PC-3 (cell line): Measurements from ENCODE around the gene FSTL5. TPM values are rescaled to one million over a fixed set of nuclear protein-coding genes. Genes with fewer than 3 reads are reported as not detected.

ENCODE experiments used
- ATAC-seq: fragments of 200-7000 bp; cut with Tn5 transposase; 2 replicates; pipeline ENCODE4 v1.9.1; 2020; ENCODE audit warnings: mild to moderate bottlenecking, moderate library complexity
- BruUV-seq: library from RNA; stranded (reverse); fragments of 400-500 nt; replicated peaks from 2 replicates; lab custom pipeline; 2021; lab: Mats Ljungman, UMichigan
- CTCF ChIA-PET: fragments of 300-600 bp; sonication (Branson Sonifier 250); formaldehyde crosslinking; loops from one replicate; lab custom pipeline; 2022; ENCODE audit warnings: antibody characterized with exemption; lab: Charles Lee
- POLR2A ChIA-PET: fragments of 300-600 bp; sonication (Branson Sonifier 250); formaldehyde crosslinking; loops from one replicate; lab custom pipeline; 2022; ENCODE audit warnings: antibody characterized with exemption; ENCODE audit not compliant: unreplicated experiment; lab: Charles Lee
- DNase-seq: peaks from one replicate; pipeline ENCODE4 v3.0.0-alpha.2; 2015
- H2AFZ ChIP-seq: fragments of 300-600 bp; sonication (generic); 2 replicates; pipeline ENCODE4 v1.6.0; 2016; ENCODE audit warnings: antibody characterized with exemption, low read length
- H3F3A ChIP-seq: fragments of 300-600 bp; sonication (generic); one replicate; pipeline ENCODE4 v1.6.0; 2017; ENCODE audit warnings: antibody characterized with exemption, low read length, control low read depth, mild to moderate bottlenecking; ENCODE audit not compliant: unreplicated experiment
- H3K27ac ChIP-seq: fragments of 300-600 bp; sonication (generic); 2 replicates; pipeline ENCODE4 v1.5.1; 2016; ENCODE audit warnings: mild to moderate bottlenecking, low read length
- H3K27me3 ChIP-seq: fragments of 300-600 bp; sonication (generic); 2 replicates; pipeline ENCODE4 v1.6.1; 2016; ENCODE audit warnings: low read length, mixed read lengths
- H3K36me3 ChIP-seq: fragments of 300-600 bp; sonication (generic); 2 replicates; pipeline ENCODE4 v1.6.1; 2016; ENCODE audit warnings: low read depth, mixed run types, low read length, mixed read lengths
- H3K4me1 ChIP-seq: fragments of 300-600 bp; sonication (generic); 2 replicates; pipeline ENCODE4 v1.5.1; 2016; ENCODE audit warnings: low read length; ENCODE audit not compliant: insufficient read depth
- H3K4me2 ChIP-seq: fragments of 300-600 bp; sonication (generic); 2 replicates; pipeline ENCODE4 v1.6.0; 2016; ENCODE audit warnings: low read length
- H3K4me3 ChIP-seq: fragments of 300-600 bp; sonication (generic); 2 replicates; pipeline ENCODE4 v1.5.1; 2016; ENCODE audit warnings: mild to moderate bottlenecking, low read length, mixed read lengths
- H3K79me2 ChIP-seq: fragments of 300-600 bp; sonication (generic); 2 replicates; pipeline ENCODE4 v1.6.1; 2017; ENCODE audit warnings: low read length, mixed read lengths
- H3K9ac ChIP-seq: fragments of 300-600 bp; sonication (generic); 2 replicates; pipeline ENCODE4 v1.6.0; 2016; ENCODE audit warnings: mild to moderate bottlenecking, low read length
- H3K9me2 ChIP-seq: fragments of 300-600 bp; sonication (generic); replicated peaks from 2 replicates; pipeline ENCODE4 v1.6.1; 2016; ENCODE audit warnings: mixed run types, low read length, mixed read lengths
- H3K9me3 ChIP-seq: fragments of 300-600 bp; sonication (generic); 2 replicates; pipeline ENCODE4 v1.6.1; 2016; ENCODE audit warnings: low read length, mixed read lengths
- H4K20me1 ChIP-seq: fragments of 300-600 bp; sonication (generic); 2 replicates; pipeline ENCODE4 v1.6.1; 2016; ENCODE audit warnings: low read length, mixed read lengths
- EZH2 ChIP-seq: fragments of 300-600 bp; sonication (generic); IDR thresholded peaks from one replicate; pipeline ENCODE4 v1.6.1; 2017; ENCODE audit warnings: antibody characterized with exemption, mild to moderate bottlenecking, low read length; ENCODE audit not compliant: unreplicated experiment
- EZH2phosphoT487 ChIP-seq: fragments of 300-600 bp; sonication (generic); IDR thresholded peaks from 2 replicates; pipeline ENCODE4 v1.6.1; 2018; ENCODE audit warnings: mild to moderate bottlenecking, antibody characterized with exemption, low read length, borderline replicate concordance
- intact Hi-C: fragments of 100-400 bp; cut with micrococcal nuclease; formaldehyde crosslinking; loops from 2 replicates; pipeline ENCODE4 v1.9.0; 2023
- total RNA-seq: library from RNA; depleted of rRNA; stranded (reverse); fragments of >200 nt; gene quantifications from 2 replicates; pipeline ENCODE4 v1.2.3, GENCODE V29; 2014
- TF ChIP-seq, protein P1 (sequence below): fragments of 300-600 bp; sonication (generic); conservative IDR thresholded peaks from 2 replicates; pipeline ENCODE4 v1.5.1; 2017; ENCODE audit warnings: antibody characterized with exemption, low read depth, mild to moderate bottlenecking, low read length

FSTL5 gene
- total RNA-seq, 1 experiment from 2014 or later, result not detected

DNA sequence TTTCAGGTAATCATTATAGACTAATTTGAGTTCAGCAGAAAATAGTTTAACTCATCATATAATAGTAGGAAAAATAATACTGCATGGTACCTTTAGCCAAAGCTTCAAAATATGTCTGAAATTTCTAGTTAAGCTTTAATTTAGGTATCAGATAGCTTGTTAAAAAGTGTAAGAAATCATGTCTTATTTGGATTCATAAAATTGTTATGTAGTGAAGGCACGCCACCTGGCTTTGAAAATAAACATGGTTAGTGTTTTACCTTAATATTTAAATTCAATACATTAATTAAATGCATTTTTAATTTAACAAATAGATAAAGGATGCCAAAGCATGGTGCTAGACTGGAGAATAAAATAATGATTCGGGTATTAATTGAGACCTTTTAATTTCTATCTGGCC, 211.4 kb downstream of the FSTL5 start:
- H3K79me2 ChIP-seq, result no peaks in the 10 kb centered on the region
- DNase-seq, result peak; percentile 40
- no peaks in the 10 kb centered on the region for H3K36me3 ChIP-seq
- H3K4me3 ChIP-seq, result no peak overlapping the region
- H3K9me3 ChIP-seq, result no peaks in the 10 kb centered on the region
- no peaks in the 10 kb centered on the region for H3K27me3 ChIP-seq
- no peak overlapping the region for H3K9ac ChIP-seq
- POLR2A ChIA-PET, result no interaction called here
- no peaks in the 10 kb centered on the region for H4K20me1 ChIP-seq
- H2AFZ ChIP-seq, result no peak overlapping the region
- H3F3A ChIP-seq, result no peaks in the 10 kb centered on the region
- TF ChIP-seq EZH2 (no peak), EZH2phosphoT487 (no peak)
- TF ChIP-seq, protein P1, sequence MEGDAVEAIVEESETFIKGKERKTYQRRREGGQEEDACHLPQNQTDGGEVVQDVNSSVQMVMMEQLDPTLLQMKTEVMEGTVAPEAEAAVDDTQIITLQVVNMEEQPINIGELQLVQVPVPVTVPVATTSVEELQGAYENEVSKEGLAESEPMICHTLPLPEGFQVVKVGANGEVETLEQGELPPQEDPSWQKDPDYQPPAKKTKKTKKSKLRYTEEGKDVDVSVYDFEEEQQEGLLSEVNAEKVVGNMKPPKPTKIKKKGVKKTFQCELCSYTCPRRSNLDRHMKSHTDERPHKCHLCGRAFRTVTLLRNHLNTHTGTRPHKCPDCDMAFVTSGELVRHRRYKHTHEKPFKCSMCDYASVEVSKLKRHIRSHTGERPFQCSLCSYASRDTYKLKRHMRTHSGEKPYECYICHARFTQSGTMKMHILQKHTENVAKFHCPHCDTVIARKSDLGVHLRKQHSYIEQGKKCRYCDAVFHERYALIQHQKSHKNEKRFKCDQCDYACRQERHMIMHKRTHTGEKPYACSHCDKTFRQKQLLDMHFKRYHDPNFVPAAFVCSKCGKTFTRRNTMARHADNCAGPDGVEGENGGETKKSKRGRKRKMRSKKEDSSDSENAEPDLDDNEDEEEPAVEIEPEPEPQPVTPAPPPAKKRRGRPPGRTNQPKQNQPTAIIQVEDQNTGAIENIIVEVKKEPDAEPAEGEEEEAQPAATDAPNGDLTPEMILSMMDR, result peak; percentile 55
- no peak for ATAC-seq
- H3K27ac ChIP-seq, result no peak overlapping the region
- no TSS peak for BruUV-seq
- no peak overlapping the region for H3K4me2 ChIP-seq
- H3K9me2 ChIP-seq, result no peaks in the 10 kb centered on the region
- intact Hi-C loops, result loop anchor here (1.0 to 10.0 kb wide), 4 partner anchors 386 to 698 kb away; no protein-coding TSS in a partner anchor
- CTCF ChIA-PET, result interaction anchor here (0.6 kb wide), 1 partner anchor 502 kb away, joined by 3 read pairs; no protein-coding TSS in a partner anchor
- H3K4me1 ChIP-seq, result no peaks in the 10 kb centered on the region

DNA sequence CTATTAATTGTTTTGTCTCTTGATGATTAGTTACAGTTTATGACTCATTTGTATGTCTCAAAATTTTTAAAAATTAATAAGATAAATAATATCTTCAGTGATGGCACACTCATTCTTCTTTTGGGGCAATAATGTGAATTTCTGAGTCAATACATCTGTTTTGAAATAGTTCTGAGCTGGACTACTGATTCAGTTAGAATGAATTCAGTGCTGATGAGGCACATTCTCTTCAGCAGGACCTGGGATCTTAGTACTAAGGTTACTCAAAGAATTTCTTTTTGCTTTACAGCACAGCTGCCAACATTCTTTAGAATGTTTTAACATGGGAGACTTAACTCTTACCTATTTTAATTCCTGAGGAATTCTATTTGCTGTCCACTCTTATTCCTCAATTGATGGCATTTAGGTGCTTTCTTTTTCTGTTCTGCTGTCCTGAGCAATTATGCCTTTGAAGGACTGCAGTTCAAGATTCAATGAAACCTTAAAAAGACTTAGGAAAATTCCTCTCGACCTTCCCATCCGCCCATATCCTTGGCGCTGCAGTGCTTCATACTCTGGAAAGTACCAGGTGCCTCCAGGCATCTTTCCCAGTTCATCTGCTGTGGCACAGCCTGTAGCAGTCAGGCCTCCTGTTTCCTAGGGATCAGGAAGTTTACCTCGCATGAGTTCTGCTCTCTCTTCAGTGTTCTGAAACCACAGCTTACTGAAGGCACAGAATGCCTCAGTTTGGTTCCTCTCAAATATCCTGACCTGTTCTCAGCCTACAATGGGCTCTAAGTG, 213.7 kb downstream of the FSTL5 start:
- BruUV-seq, result no TSS peak

More for the DNA sequence above, 213.7 kb downstream of the FSTL5 start:
- DNase-seq (no peak), ATAC-seq (no peak)
- no peaks in the 10 kb centered on the region for H3K79me2 ChIP-seq
- no peak overlapping the region for H2AFZ ChIP-seq
- POLR2A ChIA-PET, result no interaction called here
- H3K36me3 ChIP-seq, result no peaks in the 10 kb centered on the region
- H3F3A ChIP-seq, result no peaks in the 10 kb centered on the region
- H3K9me3 ChIP-seq, result no peaks in the 10 kb centered on the region
- no peak overlapping the region for H3K4me3 ChIP-seq
- H3K27me3 ChIP-seq, result no peaks in the 10 kb centered on the region
- CTCF ChIA-PET, result no interaction called here
- H4K20me1 ChIP-seq, result no peaks in the 10 kb centered on the region
- intact Hi-C loops, result loop anchor here (1.0 to 10.0 kb wide), 3 partner anchors 9 to 695 kb away; no protein-coding TSS in a partner anchor
- no peaks in the 10 kb centered on the region for H3K4me1 ChIP-seq
- no peak overlapping the region for H3K9ac ChIP-seq
- no peak overlapping the region for H3K27ac ChIP-seq
- no peaks in the 10 kb centered on the region for H3K9me2 ChIP-seq
- TF ChIP-seq, protein P1, result no peak
- H3K4me2 ChIP-seq, result no peak overlapping the region
